Testis (tissue), 2 donors: ENCODE measurements around the gene PRKAG3.

Experiments
- POLR2A ChIP-seq: fragments of 450-650 bp; IDR thresholded peaks from one replicate; pipeline ENCODE4 v1.6.1; 2017; ENCODE audit warnings: antibody characterized with exemption, mild to moderate bottlenecking, moderate library complexity
- TF ChIP-seq, protein P1 (sequence below), 3 experiments: fragments of 450-650 bp in 2 of 3; fragments of 200-600 bp in 1 of 3; sonication (generic) in 1 of 3; IDR thresholded peaks; one replicate each; pipeline ENCODE4 v1.5.1; 2016 to 2019; ENCODE audit warnings: antibody characterized with exemption in 3 of 3, mild to moderate bottlenecking in 2 of 3, moderate library complexity in 1 of 3

- TF ChIP-seq, protein P1, sequence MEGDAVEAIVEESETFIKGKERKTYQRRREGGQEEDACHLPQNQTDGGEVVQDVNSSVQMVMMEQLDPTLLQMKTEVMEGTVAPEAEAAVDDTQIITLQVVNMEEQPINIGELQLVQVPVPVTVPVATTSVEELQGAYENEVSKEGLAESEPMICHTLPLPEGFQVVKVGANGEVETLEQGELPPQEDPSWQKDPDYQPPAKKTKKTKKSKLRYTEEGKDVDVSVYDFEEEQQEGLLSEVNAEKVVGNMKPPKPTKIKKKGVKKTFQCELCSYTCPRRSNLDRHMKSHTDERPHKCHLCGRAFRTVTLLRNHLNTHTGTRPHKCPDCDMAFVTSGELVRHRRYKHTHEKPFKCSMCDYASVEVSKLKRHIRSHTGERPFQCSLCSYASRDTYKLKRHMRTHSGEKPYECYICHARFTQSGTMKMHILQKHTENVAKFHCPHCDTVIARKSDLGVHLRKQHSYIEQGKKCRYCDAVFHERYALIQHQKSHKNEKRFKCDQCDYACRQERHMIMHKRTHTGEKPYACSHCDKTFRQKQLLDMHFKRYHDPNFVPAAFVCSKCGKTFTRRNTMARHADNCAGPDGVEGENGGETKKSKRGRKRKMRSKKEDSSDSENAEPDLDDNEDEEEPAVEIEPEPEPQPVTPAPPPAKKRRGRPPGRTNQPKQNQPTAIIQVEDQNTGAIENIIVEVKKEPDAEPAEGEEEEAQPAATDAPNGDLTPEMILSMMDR (IDR thresholded peaks at IDR 0.05) = no peak
- TF ChIP-seq POLR2A = no peak
Measured at GRCh38 chr2:218858138-218858445, 26.5 kb upstream of the PRKAG3 start.
